Mesendoderm (in vitro differentiated cells): ENCODE results near the gene PRIM2.
"Not testable (repeated sequence)": the region's sequence is repeated elsewhere in the genome, so short reads cannot be mapped to it uniquely, and the experiment has no call there.

Source experiments
- DNase-seq: peaks from one replicate; pipeline ENCODE4 v3.0.0; 2013
- H2AK5ac ChIP-seq: 2 replicates; pipeline ENCODE4 v1.6.1; 2013; ENCODE audit warnings: low read length, inconsistent platforms
- H2BK120ac ChIP-seq: 2 replicates; pipeline ENCODE4 v1.6.1; 2013; ENCODE audit warnings: low read depth, mild to moderate bottlenecking, low read length, moderate library complexity, mixed read lengths
- H2BK15ac ChIP-seq: replicated peaks from 2 replicates; pipeline ENCODE4 v1.6.1; 2013; ENCODE audit warnings: low read depth, mild to moderate bottlenecking, moderate library complexity
- H2BK5ac ChIP-seq: 2 replicates; pipeline ENCODE4 v1.6.1; 2013; ENCODE audit warnings: low read length, inconsistent platforms
- H3K18ac ChIP-seq: 2 replicates; pipeline ENCODE4 v1.6.1; 2013; ENCODE audit warnings: mild to moderate bottlenecking, low read length, mixed read lengths
- H3K23ac ChIP-seq: one replicate; pipeline ENCODE4 v1.6.1; 2013; ENCODE audit warnings: low read length
- H3K27ac ChIP-seq: 2 replicates; pipeline ENCODE4 v1.5.1; 2013; ENCODE audit warnings: low read depth, mild to moderate bottlenecking, inconsistent platforms, low read length, moderate library complexity
- H3K27me3 ChIP-seq: 2 replicates; pipeline ENCODE4 v1.6.1; 2013; ENCODE audit warnings: low read length, control low read depth, mild to moderate bottlenecking, inconsistent platforms; ENCODE audit not compliant: insufficient read depth, poor library complexity
- H3K36me3 ChIP-seq: 2 replicates; pipeline ENCODE4 v1.6.1; 2013; ENCODE audit warnings: low read length, inconsistent platforms; ENCODE audit not compliant: control insufficient read depth, insufficient read depth
- H3K4ac ChIP-seq: one replicate; pipeline ENCODE4 v1.6.1; 2013; ENCODE audit warnings: low read depth, mild to moderate bottlenecking, low read length, moderate library complexity
- H3K4me1 ChIP-seq: 2 replicates; pipeline ENCODE4 v1.6.1; 2013; ENCODE audit warnings: low read depth, low read length, inconsistent platforms; ENCODE audit not compliant: control insufficient read depth
- H3K4me2 ChIP-seq: 2 replicates; pipeline ENCODE4 v1.6.1; 2013; ENCODE audit warnings: low read length
- H3K4me3 ChIP-seq: 2 replicates; pipeline ENCODE4 v1.5.1; 2013; ENCODE audit warnings: mild to moderate bottlenecking, low read length
- H3K56ac ChIP-seq: one replicate; pipeline ENCODE4 v1.6.1; 2013; ENCODE audit warnings: low read length
- H3K79me1 ChIP-seq: 2 replicates; pipeline ENCODE4 v1.6.1; 2013; ENCODE audit warnings: low read length, inconsistent platforms
- H3K79me2 ChIP-seq: 2 replicates; pipeline ENCODE4 v1.6.1; 2013; ENCODE audit warnings: mild to moderate bottlenecking, low read length; ENCODE audit not compliant: control insufficient read depth, insufficient read depth
- H3K9ac ChIP-seq: 2 replicates; pipeline ENCODE4 v1.6.1; 2013; ENCODE audit warnings: low read length, inconsistent platforms
- H4K5ac ChIP-seq: one replicate; pipeline ENCODE4 v1.6.1; 2013; ENCODE audit warnings: low read length
- H4K8ac ChIP-seq: one replicate; pipeline ENCODE4 v1.6.1; 2013; ENCODE audit warnings: low read depth, mild to moderate bottlenecking, control low read depth, low read length, moderate library complexity
- WGBS: extraction: QIAGEN DNeasy Blood & Tissue Kit; methylation state at CpG from one replicate; pipeline ENCODE4 v1.1.7; 2013; ENCODE audit warnings: low lambda C conversion rate, missing lambda C conversion rate; ENCODE audit not compliant: insufficient coverage; ENCODE audit errors: extremely low coverage; 5-methylcytosine and 5-hydroxymethylcytosine counted together

The PRIM2 gene

GRCh38 chr6:57610612-57611011 lies 293.2 kb downstream of the PRIM2 start:
- H2BK5ac ChIP-seq, H2BK15ac ChIP-seq, H3K4me3 ChIP-seq, H2AK5ac ChIP-seq, H3K18ac ChIP-seq, H3K9ac ChIP-seq, H3K27ac ChIP-seq, H3K23ac ChIP-seq, H3K56ac ChIP-seq, H4K5ac ChIP-seq, H3K79me1 ChIP-seq, H4K8ac ChIP-seq, H3K79me2 ChIP-seq, H3K4me1 ChIP-seq, H2BK120ac ChIP-seq, H3K4me2 ChIP-seq, H3K27me3 ChIP-seq, H3K4ac ChIP-seq, DNase-seq, H3K36me3 ChIP-seq: not testable (repeated sequence)
- no CpG with 5 or more reads among the region's 2 CpGs for WGBS

GRCh38 chr6:57618959-57619358 lies 301.5 kb downstream of the PRIM2 start:
- H3K4me1 ChIP-seq, H3K79me1 ChIP-seq, H4K8ac ChIP-seq, H3K9ac ChIP-seq, H2BK15ac ChIP-seq, H3K4me3 ChIP-seq, H3K27me3 ChIP-seq, H3K79me2 ChIP-seq, H3K4me2 ChIP-seq, H3K23ac ChIP-seq, H3K4ac ChIP-seq, H2BK5ac ChIP-seq, H3K56ac ChIP-seq, DNase-seq, H4K5ac ChIP-seq, H2BK120ac ChIP-seq, H2AK5ac ChIP-seq, H3K27ac ChIP-seq, H3K18ac ChIP-seq, H3K36me3 ChIP-seq: not testable (repeated sequence)
- no CpG with 5 or more reads among the region's 6 CpGs for WGBS

GRCh38 chr6:57631773-57632172 lies 314.3 kb downstream of the PRIM2 start:
- not testable (repeated sequence) for DNase-seq, H3K27me3 ChIP-seq, H2BK15ac ChIP-seq, H3K56ac ChIP-seq, H3K79me2 ChIP-seq, H3K36me3 ChIP-seq, H3K4me3 ChIP-seq, H4K5ac ChIP-seq, H4K8ac ChIP-seq, H3K4ac ChIP-seq, H3K4me2 ChIP-seq, H3K79me1 ChIP-seq, H3K9ac ChIP-seq, H2AK5ac ChIP-seq, H3K27ac ChIP-seq, H3K18ac ChIP-seq, H2BK120ac ChIP-seq, H3K23ac ChIP-seq, H2BK5ac ChIP-seq, H3K4me1 ChIP-seq
- no CpG with 5 or more reads among the region's 1 CpG for WGBS

GRCh38 chr6:57658526-57658925 lies 341.1 kb downstream of the PRIM2 start:
- not testable (repeated sequence) for H3K36me3 ChIP-seq, H3K23ac ChIP-seq, H2AK5ac ChIP-seq, H2BK120ac ChIP-seq, H4K8ac ChIP-seq, H3K79me2 ChIP-seq, H2BK5ac ChIP-seq, H3K27me3 ChIP-seq, H3K4me3 ChIP-seq, H4K5ac ChIP-seq, H3K4me1 ChIP-seq, H3K18ac ChIP-seq, H3K27ac ChIP-seq, H2BK15ac ChIP-seq, DNase-seq, H3K4ac ChIP-seq, H3K9ac ChIP-seq, H3K4me2 ChIP-seq, H3K56ac ChIP-seq, H3K79me1 ChIP-seq
- no CpG with 5 or more reads among the region's 2 CpGs for WGBS

GRCh38 chr6:57659794-57660193 lies 342.4 kb downstream of the PRIM2 start:
- H3K27ac ChIP-seq, result not testable (repeated sequence)
- WGBS, result no CpG with 5 or more reads among the region's 2 CpGs

GRCh38 chr6:57660940-57661339 lies 343.5 kb downstream of the PRIM2 start:
- not testable (repeated sequence) for H3K18ac ChIP-seq, H3K36me3 ChIP-seq, H3K23ac ChIP-seq, H3K79me2 ChIP-seq, H4K5ac ChIP-seq, H3K27ac ChIP-seq, H2BK120ac ChIP-seq, H3K4ac ChIP-seq, H4K8ac ChIP-seq, H2BK15ac ChIP-seq, H3K56ac ChIP-seq, H3K79me1 ChIP-seq, H3K4me3 ChIP-seq, H3K4me2 ChIP-seq, H2BK5ac ChIP-seq, DNase-seq, H3K27me3 ChIP-seq, H2AK5ac ChIP-seq, H3K4me1 ChIP-seq, H3K9ac ChIP-seq
- WGBS, result no CpG with 5 or more reads among the region's 1 CpG

More at GRCh38 chr6:57659794-57660193, 342.4 kb downstream of the PRIM2 start:
- not testable (repeated sequence) for H3K18ac ChIP-seq, H3K23ac ChIP-seq, H3K4me2 ChIP-seq, DNase-seq, H4K8ac ChIP-seq, H2BK5ac ChIP-seq, H2BK120ac ChIP-seq, H3K79me1 ChIP-seq, H3K9ac ChIP-seq, H3K4me3 ChIP-seq, H3K4me1 ChIP-seq, H3K36me3 ChIP-seq, H4K5ac ChIP-seq, H3K79me2 ChIP-seq, H2BK15ac ChIP-seq, H3K4ac ChIP-seq, H3K27me3 ChIP-seq, H2AK5ac ChIP-seq, H3K56ac ChIP-seq
